Esophagus squamous epithelium (tissue), 5 donors: ENCODE measurements around the gene SLC1A4. TPM values are rescaled to one million over a fixed set of nuclear protein-coding genes. Genes with fewer than 3 reads are reported as not detected.
A peak's percentile ranks its signal among the peaks of the same experiment; 100 is the strongest.

Experiments used
- DNase-seq: peaks from one replicate; lab custom pipeline; 2025; lab: John Stamatoyannopoulos, UW
- H3K27ac ChIP-seq, 4 donors: fragments of 200-600 bp; sonication (generic); one replicate each; pipeline ENCODE4 v1.5.1; 2016 to 2019; ENCODE audit warnings: mild to moderate bottlenecking in 1 of 4
- H3K27me3 ChIP-seq, 4 donors: fragments of 200-600 bp; sonication (generic); 1 replicate in 3 of 4; 2 replicates in 1 of 4; pipeline versions ENCODE4 v1.5.1 to v1.6.0; 2017 to 2021; ENCODE audit warnings: antibody characterized with exemption in 1 of 4
- H3K36me3 ChIP-seq, 3 donors: fragments of 200-600 bp; sonication (generic); one replicate each; pipeline ENCODE4 v1.5.1; 2016 to 2019
- H3K4me1 ChIP-seq, 3 donors: fragments of 200-600 bp; sonication (generic); one replicate each; pipeline ENCODE4 v1.5.1; 2017 to 2019
- H3K4me3 ChIP-seq, 4 donors: fragments of 200-600 bp; sonication (generic); 1 replicate in 3 of 4; 2 replicates in 1 of 4; pipeline ENCODE4 v1.5.1; 2016 to 2019; ENCODE audit warnings: mild to moderate bottlenecking in 2 of 4, moderate library complexity in 1 of 4
- H3K9me3 ChIP-seq, 3 donors: fragments of 200-600 bp; sonication (generic); one replicate each; pipeline ENCODE4 v1.5.1; 2016 to 2019
- POLR2A ChIP-seq, 4 donors: fragments of 450-650 bp; IDR thresholded peaks; one replicate each; pipeline ENCODE4 v1.6.1; 2017; ENCODE audit warnings: antibody characterized with exemption in 4 of 4, mild to moderate bottlenecking in 4 of 4, moderate library complexity in 3 of 4
- WGBS, 2 donors: methylation state at CpG; one replicate each; pipeline ENCODE4 v1.1.5; 2018; 5-methylcytosine and 5-hydroxymethylcytosine counted together
- intact Hi-C: fragments of 100-400 bp; cut with DNase I; formaldehyde crosslinking; loops from one replicate; pipeline ENCODE4 v1.15.0; 2022
- total RNA-seq, 4 donors: library from RNA; depleted of rRNA; stranded (reverse); fragments of >200 nt; gene quantifications; one replicate each; pipeline ENCODE4 v1.1.0, GENCODE V29; 2016
- TF ChIP-seq, protein P1 (sequence below), 6 experiments: fragments of 450-650 bp in 4 of 6; fragments of 200-600 bp in 2 of 6; sonication (generic) in 2 of 6; IDR thresholded peaks; one replicate each; pipeline ENCODE4 v1.5.1; 2016 to 2019; ENCODE audit warnings: antibody characterized with exemption in 6 of 6, mild to moderate bottlenecking in 4 of 6, moderate library complexity in 4 of 6
- donor health status: DM: yes; HTN: yes; CAD: no.

Gene SLC1A4
- total RNA-seq, 4 donors from 2014 or later, result 12.8 to 28.1 (median 14.3) TPM

DNA sequence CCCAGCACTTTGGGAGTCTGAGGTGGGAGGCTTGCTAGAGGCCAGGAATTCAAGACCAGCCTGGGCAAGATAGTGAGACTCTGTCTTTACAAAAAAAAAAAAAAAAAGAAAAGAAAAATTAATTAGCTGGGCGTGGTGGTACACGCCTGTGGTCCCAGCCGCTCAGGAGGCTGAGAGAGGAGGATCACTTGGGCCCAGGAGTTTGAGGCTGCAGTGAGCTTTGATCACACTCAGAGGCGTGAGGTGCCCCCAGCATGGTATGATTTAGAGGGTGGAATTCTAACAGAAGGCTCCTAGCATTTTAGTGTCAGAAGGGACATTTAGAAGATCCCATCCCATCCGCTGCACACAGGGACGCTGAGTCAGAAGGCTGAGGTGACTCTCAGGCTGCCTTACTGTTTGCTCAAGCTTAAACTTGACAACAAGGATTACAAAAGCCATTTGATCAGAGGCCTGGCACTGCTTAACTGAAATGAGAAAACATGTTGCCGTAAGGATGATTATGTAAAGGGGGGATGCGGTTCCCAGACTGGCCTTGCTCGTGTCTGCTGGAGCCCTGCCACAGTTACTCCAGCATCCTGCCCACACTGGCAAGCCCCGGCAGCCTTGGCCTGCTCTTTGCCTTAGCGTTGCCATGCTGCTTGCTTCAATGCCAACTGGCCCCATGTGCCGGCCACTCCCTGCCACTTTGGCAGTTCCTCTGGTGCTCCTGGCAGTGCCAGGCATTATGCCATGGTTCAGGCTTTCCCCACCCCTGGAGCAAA, 45.6 kb upstream of the SLC1A4 start:
- no peaks in the 10 kb centered on the region for H3K36me3 ChIP-seq
- H3K27me3 ChIP-seq, result peaks cover 0 to 83% (median 0%) of the 10 kb centered on the region in 4 donors
- peak overlapping the region in 3 of 4 donors; percentile 7 to 50 (median 19) for H3K27ac ChIP-seq
- no peak overlapping the region for H3K4me3 ChIP-seq
- DNase-seq, result no peak
- TF ChIP-seq, protein P1, sequence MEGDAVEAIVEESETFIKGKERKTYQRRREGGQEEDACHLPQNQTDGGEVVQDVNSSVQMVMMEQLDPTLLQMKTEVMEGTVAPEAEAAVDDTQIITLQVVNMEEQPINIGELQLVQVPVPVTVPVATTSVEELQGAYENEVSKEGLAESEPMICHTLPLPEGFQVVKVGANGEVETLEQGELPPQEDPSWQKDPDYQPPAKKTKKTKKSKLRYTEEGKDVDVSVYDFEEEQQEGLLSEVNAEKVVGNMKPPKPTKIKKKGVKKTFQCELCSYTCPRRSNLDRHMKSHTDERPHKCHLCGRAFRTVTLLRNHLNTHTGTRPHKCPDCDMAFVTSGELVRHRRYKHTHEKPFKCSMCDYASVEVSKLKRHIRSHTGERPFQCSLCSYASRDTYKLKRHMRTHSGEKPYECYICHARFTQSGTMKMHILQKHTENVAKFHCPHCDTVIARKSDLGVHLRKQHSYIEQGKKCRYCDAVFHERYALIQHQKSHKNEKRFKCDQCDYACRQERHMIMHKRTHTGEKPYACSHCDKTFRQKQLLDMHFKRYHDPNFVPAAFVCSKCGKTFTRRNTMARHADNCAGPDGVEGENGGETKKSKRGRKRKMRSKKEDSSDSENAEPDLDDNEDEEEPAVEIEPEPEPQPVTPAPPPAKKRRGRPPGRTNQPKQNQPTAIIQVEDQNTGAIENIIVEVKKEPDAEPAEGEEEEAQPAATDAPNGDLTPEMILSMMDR (IDR thresholded peaks at IDR 0.05), result no peak
- TF ChIP-seq POLR2A (IDR thresholded peaks at IDR 0.05), result no peak
- H3K9me3 ChIP-seq, result no peaks in the 10 kb centered on the region
- 23 to 44% methylated on average over 12 of the region's 12 CpGs for WGBS, 2 donors
- intact Hi-C loops, result no loop called here
- H3K4me1 ChIP-seq, result peaks cover 11 to 84% (median 36%) of the 10 kb centered on the region in 3 donors

DNA sequence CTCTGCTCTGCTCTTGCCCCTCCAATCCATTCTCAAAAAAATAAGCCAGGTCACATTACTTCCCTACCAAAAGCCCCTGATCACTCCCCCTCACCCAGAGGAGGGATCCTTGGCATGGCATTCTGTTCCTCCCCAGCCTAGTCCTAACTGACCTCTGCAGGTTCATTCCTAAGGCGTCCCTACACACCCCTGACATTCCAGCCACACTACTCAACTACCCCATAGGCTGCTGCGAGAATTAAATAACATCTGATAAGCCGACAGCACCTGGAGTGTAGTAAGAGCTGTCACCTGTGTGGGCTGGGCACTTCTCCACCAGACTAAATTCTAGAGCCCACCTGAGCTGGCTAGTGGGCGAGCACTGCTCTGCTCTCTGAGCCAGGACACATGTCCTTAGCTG, 44.7 kb upstream of the SLC1A4 start:
- DNase-seq, result no peak
- intact Hi-C loops, result no loop called here
- H3K4me1 ChIP-seq, result peaks cover 11 to 78% (median 36%) of the 10 kb centered on the region in 3 donors

DNA sequence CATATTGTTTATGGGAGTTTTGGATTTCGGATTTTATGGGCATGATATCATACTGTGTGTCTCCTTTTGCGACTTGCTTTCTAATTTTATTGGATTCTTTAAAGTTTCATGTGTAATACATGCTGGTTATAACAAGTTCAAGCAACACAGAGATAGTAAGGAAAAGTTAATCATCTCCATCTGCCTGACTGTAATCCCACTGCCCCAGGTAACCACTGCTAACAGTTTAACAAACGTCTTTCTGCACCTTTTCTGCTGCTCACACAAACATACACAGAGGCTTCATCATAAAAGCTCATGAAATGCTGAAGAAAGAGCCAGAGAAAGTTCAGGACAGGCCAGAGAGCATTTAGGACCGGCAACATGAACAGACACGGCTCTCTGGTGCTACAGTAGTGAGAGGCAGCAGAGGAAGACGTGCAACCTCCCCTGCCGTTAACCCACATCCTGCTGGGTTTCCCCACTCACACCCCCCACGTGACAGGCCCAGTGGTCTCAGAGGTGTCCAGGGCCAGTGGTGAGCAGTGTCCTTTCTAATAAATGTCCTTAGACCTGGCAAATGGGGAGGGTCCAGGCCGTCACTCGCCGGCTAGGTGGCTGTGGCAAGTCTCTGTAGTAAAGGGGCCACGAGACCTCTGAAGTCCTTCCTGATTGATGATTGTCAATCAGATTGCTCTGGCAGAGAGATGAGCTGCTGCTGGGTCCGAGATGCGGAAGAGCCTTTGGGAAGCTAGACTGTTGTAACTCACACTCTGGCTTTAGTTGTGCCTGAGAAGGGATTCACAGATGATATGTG, 43.0 kb upstream of the SLC1A4 start:
- H3K9me3 ChIP-seq, result no peaks in the 10 kb centered on the region
- H3K27ac ChIP-seq, result peak overlapping the region; percentile 32 to 52 (median 46)
- peak overlapping the region in 1 of 4 donors; percentile 32 for H3K4me3 ChIP-seq
- 31 to 45% methylated on average over 5 to 13 of the region's 14 CpGs for WGBS, 2 donors
- H3K36me3 ChIP-seq, result no peaks in the 10 kb centered on the region
- no peak for TF ChIP-seq POLR2A (IDR thresholded peaks at IDR 0.05)
- intact Hi-C loops, result no loop called here
- peaks cover 0 to 62% (median 0%) of the 10 kb centered on the region in 4 donors for H3K27me3 ChIP-seq
- DNase-seq, result peak; percentile 10
- H3K4me1 ChIP-seq, result peaks cover 11 to 79% (median 38%) of the 10 kb centered on the region in 3 donors

More for the DNA sequence above, 44.7 kb upstream of the SLC1A4 start:
- Histone ChIP-seq H3K4me3 (no peak overlapping the region), H3K27ac (peak overlapping the region in 2 of 4 donors; percentile 7 to 50), H3K36me3 (no peaks in the 10 kb centered on the region), H3K27me3 (peaks cover 0 to 76% (median 0%) of the 10 kb centered on the region in 4 donors), H3K9me3 (no peaks in the 10 kb centered on the region)
- WGBS, 2 donors, result 60 to 62% methylated on average over 3 to 4 of the region's 4 CpGs
- TF ChIP-seq POLR2A (IDR thresholded peaks at IDR 0.05), result no peak
- TF ChIP-seq, protein P1 (IDR thresholded peaks at IDR 0.05), result no peak

DNA sequence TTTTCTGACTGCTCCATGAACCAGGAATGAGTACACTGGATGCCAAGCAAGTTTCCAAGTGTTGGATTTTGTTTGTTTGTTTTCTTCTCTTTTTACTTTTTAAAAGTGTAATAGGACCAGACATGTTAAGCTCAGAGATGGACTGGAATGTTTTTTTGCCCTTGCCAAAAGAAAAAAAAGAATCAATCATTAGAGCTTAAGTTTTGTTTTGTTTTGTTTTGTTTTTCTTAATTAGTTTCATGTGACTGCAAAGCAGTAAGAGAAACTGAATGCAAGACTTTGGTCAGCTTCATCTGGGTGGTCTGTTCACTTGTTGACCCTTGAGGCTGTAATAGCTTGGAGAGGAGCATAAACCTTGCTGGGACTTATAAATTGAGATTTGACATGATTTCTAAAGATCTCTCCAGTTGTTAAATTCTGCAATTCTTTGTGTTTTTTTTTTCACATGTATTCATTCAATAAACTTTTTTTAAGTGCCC, 42.4 kb upstream of the SLC1A4 start:
- peaks cover 0 to 62% (median 0%) of the 10 kb centered on the region in 4 donors for H3K27me3 ChIP-seq
- H3K27ac ChIP-seq, result peak overlapping the region; percentile 32 to 52 (median 46)
- no peak for TF ChIP-seq POLR2A (IDR thresholded peaks at IDR 0.05)
- TF ChIP-seq, protein P1 (IDR thresholded peaks at IDR 0.05), result no peak
- no peaks in the 10 kb centered on the region for H3K36me3 ChIP-seq
- peaks cover 11 to 84% (median 44%) of the 10 kb centered on the region in 3 donors for H3K4me1 ChIP-seq
- intact Hi-C loops, result no loop called here
- peak overlapping the region in 1 of 4 donors; percentile 32 for H3K4me3 ChIP-seq
- no peaks in the 10 kb centered on the region for H3K9me3 ChIP-seq
- DNase-seq, result no peak

DNA sequence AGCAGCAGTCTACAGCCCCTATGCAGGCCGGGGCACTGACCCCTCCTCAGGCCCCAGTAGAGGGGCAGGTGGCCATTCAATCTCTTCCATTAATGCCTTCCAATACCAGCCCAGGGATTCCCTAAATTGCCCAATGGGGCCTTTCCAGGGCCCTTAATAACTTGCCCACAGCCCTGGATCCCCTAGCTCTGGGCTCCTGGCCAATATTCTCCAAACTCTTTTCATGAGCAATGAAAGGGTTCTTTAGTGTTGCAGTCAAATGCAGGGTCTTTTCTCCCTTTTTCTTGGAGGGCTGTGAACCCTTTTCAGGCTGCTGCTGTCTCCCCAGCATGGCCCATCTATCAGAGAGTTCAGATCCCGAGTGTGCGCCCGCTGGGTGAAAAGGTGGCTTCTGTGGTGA, 41.3 kb upstream of the SLC1A4 start:
- Histone ChIP-seq H3K4me3 (no peak overlapping the region), H3K36me3 (no peaks in the 10 kb centered on the region), H3K27ac (no peak overlapping the region), H3K4me1 (peaks cover 11 to 84% (median 43%) of the 10 kb centered on the region in 3 donors), H3K9me3 (no peaks in the 10 kb centered on the region), H3K27me3 (peaks cover 0 to 61% (median 0%) of the 10 kb centered on the region in 4 donors)
- WGBS, 2 donors, result 87 to 93% methylated on average over 3 to 4 of the region's 4 CpGs
- DNase-seq, result no peak
- intact Hi-C loops, result no loop called here
- TF ChIP-seq, protein P1 (IDR thresholded peaks at IDR 0.05), result no peak
- no peak for TF ChIP-seq POLR2A (IDR thresholded peaks at IDR 0.05)
